Measurements from ENCODE around the gene GINS2. TPM values are rescaled to one million over a fixed set of nuclear protein-coding genes. Genes with fewer than 3 reads are reported as not detected.

The GINS2 gene
- total RNA-seq, 2 experiments from 2014 or later = 74.3 to 142 TPM

DNA sequence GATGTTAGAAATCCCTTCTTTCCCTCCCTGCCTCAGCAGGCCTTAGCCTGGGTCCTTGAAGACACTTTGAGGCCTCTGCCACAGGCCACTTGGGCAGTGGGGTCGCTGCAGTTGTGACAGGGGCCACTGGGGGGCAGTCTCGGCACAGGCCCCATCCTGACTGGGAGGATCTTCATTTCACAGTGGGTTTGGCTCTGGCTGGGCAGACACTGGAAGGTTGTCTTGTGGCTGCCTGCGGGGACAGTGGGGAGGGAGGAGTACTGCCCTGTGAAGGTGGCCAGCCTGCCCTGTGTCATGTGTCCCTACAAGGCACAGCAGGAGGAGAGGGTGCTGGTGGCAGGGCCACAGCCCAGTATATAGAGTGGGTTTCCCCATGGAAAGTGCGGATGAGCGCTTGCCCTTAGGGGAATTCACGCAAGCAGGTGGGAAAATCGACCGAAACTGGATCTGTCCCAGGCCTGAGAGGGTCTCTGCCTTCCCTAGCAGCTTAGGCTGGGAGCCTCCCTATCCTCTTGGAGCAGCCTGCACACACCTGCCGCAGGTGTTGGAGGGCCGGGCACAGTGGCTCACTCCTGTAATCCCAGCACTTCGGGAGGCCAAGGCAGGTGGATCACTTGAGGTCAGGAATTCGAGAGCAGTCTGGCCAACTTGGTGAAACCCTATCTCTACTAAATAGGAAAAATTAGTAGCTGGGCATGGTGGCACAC, 28.8 kb downstream of the GINS2 start:
- H3K9me2 ChIP-seq (ENCODE audit: insufficient read depth, low read length) = no peaks in the 10 kb centered on the region
- intact Hi-C loops (cut with micrococcal nuclease; ENCODE audit: unreplicated experiment) = loop anchor here (1.0 kb wide), 1 partner anchor 58 kb away; no protein-coding TSS in a partner anchor
- H3K79me2 ChIP-seq (ENCODE audit: insufficient read depth, low read depth, low read length) = no peaks in the 10 kb centered on the region
- no peak overlapping the region for H3K4me2 ChIP-seq (ENCODE audit: low read length)
- H3K4me3 ChIP-seq (ENCODE audit: low read depth, low read length, poor library complexity, severe bottlenecking) = no peak overlapping the region
- no peaks in the 10 kb centered on the region for H4K20me1 ChIP-seq (ENCODE audit: insufficient read depth, low read length)
- no peaks in the 10 kb centered on the region for H3K9me3 ChIP-seq (ENCODE audit: low read length)
- TF ChIP-seq EZH2phosphoT487 (IDR thresholded peaks at IDR 0.05; ENCODE audit: borderline replicate concordance, low read depth, low read length) (no peak), CTCF (conservative IDR thresholded peaks at IDR 0.05; ENCODE audit: low read length) (peak; percentile 95)
- no peaks in the 10 kb centered on the region for H3K4me1 ChIP-seq (ENCODE audit: insufficient read depth, low read length, poor library complexity, severe bottlenecking)
- DNase-seq (ENCODE audit: low spot score) = peak; percentile 69
- H3K36me3 ChIP-seq (ENCODE audit: insufficient read depth, low read length) = peaks cover 96% of the 10 kb centered on the region
- H3K27ac ChIP-seq (ENCODE audit: low read depth, low read length, poor library complexity, severe bottlenecking) = no peak overlapping the region
- no TSS peak for BruUV-seq (replicated peaks)
- no peak overlapping the region for H2AFZ ChIP-seq (ENCODE audit: low read length)
- ChIA-PET POLR2A (no interaction called here), CTCF (ENCODE audit: unreplicated experiment) (interaction anchor here (0.7 to 1.8 kb wide), 2 partner anchors 56 to 59 kb away, joined by 3 to 7 read pairs; no protein-coding TSS in a partner anchor)

DNA sequence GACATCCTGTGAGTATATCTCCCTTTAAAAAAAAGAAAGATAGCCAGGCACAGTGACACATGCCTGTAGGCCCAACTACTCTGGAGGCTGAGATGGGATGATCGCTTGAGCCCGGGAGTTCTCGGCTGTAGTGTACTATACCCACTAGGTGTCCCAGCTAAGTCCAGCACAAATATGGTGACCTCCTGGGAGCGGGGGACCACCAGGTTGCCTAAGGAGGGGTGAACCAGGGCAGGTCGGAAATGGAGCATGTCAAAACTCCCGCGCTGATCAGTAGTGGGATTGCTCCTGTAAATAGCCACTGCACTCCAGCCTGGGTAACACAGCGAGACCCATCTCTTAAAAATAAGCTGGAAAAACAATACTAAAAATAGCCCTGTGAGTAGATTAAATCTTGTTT, 29.4 kb downstream of the GINS2 start:
- no peak overlapping the region for H3K4me3 ChIP-seq (ENCODE audit: low read depth, low read length, poor library complexity, severe bottlenecking)
- no peak overlapping the region for H3K4me2 ChIP-seq (ENCODE audit: low read length)
- ChIA-PET CTCF (ENCODE audit: unreplicated experiment) (interaction anchor here (0.7 to 1.8 kb wide), 2 partner anchors 57 to 60 kb away, joined by 3 to 7 read pairs; no protein-coding TSS in a partner anchor), POLR2A (no interaction called here)
- intact Hi-C loops (cut with micrococcal nuclease; ENCODE audit: unreplicated experiment) = loop anchor here (1.0 kb wide), 1 partner anchor 59 kb away; no protein-coding TSS in a partner anchor
- TF ChIP-seq EZH2phosphoT487 (IDR thresholded peaks at IDR 0.05; ENCODE audit: borderline replicate concordance, low read depth, low read length) (no peak), CTCF (conservative IDR thresholded peaks at IDR 0.05; ENCODE audit: low read length) (no peak)
- H3K9me3 ChIP-seq (ENCODE audit: low read length) = no peaks in the 10 kb centered on the region
- H4K20me1 ChIP-seq (ENCODE audit: insufficient read depth, low read length) = no peaks in the 10 kb centered on the region
- no peak for DNase-seq (ENCODE audit: low spot score)
- H3K4me1 ChIP-seq (ENCODE audit: insufficient read depth, low read length, poor library complexity, severe bottlenecking) = no peaks in the 10 kb centered on the region
- BruUV-seq (replicated peaks) = no TSS peak
- no peak overlapping the region for H2AFZ ChIP-seq (ENCODE audit: low read length)
- peaks cover 96% of the 10 kb centered on the region for H3K36me3 ChIP-seq (ENCODE audit: insufficient read depth, low read length)
- H3K79me2 ChIP-seq (ENCODE audit: insufficient read depth, low read depth, low read length) = no peaks in the 10 kb centered on the region
- no peak overlapping the region for H3K27ac ChIP-seq (ENCODE audit: low read depth, low read length, poor library complexity, severe bottlenecking)
- H3K9me2 ChIP-seq (ENCODE audit: insufficient read depth, low read length) = no peaks in the 10 kb centered on the region

Measured in OCI-LY7 (cell line).